GM19452 (cell line): ENCODE results near the gene TSPAN32.
"Not testable (repeated sequence)": the region's sequence is repeated elsewhere in the genome, so short reads cannot be mapped to it uniquely, and the experiment has no call there.

Experiments
- ATAC-seq: cut with Tn5 transposase; IDR thresholded peaks from one replicate; pipeline ENCODE4 v1.9.1; 2021; ENCODE audit not compliant: unreplicated experiment

The TSPAN32 gene

DNA sequence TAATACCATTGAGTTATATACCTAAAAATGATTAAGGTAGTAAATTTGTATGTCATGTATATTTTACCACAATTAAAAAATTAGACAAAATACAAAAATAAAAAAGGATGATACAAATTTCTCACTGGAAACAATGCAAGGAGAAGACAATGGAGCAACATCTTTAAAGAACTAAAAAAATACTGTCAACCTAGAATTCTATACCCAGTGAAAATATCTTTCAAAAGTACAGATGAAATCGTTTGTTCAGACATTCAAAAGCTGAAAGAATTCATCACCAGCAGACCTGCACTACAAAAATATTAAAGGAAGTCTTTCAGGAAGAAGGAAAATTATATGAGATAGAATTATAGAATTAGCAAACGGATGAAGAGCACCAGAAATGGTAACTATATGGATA lies 21.6 kb upstream of the TSPAN32 start:
- ATAC-seq: no peak

DNA sequence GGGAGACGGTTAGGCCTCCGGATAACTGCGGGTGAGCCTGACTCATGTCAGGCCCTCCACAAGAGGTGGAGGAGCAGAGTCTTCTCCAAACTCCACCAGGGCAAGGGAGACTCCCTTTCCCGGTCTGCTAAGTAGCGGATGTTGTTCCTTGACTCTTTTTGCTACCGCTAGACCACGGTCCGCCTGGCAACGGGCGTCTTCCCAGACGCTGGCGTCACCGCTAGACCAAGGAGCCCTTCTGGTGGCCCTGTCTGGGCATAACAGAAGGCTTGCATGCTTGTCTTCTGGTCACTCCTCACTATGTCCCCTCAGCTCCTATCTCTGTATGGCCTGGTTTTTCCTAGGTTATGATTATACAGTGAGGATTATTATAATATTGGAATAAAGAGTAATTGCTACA lies 15.5 kb upstream of the TSPAN32 start:
- not testable (repeated sequence) for ATAC-seq

- no peak for ATAC-seq
These were observed 14.7 kb upstream of the TSPAN32 start for GRCh38 chr11:2287091-2287490.

GRCh38 chr11:2289350-2289749 lies 12.5 kb upstream of the TSPAN32 start:
- no peak for ATAC-seq

- ATAC-seq: no peak
These were observed 12.0 kb upstream of the TSPAN32 start for GRCh38 chr11:2289859-2290258.

GRCh38 chr11:2290351-2290841 lies 11.4 kb upstream of the TSPAN32 start:
- ATAC-seq: no peak

DNA sequence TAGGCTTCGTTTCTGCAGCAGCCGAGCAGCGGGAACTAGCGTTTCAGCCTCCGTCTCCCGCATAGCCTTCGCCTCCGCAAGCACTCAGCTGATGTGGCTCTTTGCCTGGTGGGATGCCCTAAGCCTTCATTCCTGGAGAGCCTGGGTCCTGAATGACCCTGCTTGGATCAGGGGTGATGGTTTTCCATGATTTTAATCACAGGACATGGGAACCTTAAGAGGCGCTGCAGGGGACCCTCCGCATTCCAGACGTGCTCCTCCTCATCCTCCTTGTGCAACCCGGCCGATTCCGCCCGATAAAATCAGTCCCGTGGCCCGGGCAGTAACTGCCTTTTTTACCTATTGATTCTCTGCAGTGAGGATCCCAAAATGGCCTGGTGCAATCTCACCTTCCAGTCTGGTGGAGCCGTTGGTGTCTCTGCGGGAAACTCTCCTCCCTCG lies 8.3 kb upstream of the TSPAN32 start:
- no peak for ATAC-seq

GRCh38 chr11:2293984-2294925 lies 7.6 kb upstream of the TSPAN32 start:
- no peak for ATAC-seq

DNA sequence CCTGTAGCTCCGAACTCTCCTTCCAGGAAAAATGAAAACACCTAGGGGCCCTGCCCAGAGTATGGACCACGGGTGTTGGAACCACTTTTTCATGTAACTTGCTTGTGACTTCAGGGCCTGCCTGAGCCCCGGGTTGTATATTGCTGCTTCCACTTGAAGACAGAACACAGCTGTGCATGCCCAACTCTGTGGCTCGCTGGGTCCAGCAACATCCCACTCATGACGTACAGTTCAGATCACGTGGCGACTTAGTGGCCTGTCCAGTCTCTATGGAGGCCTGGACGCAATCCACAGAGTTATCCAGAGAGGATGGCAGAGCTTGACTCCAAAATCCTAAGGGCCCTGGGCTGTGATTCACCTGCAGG lies 6.9 kb upstream of the TSPAN32 start:
- ATAC-seq: no peak

DNA sequence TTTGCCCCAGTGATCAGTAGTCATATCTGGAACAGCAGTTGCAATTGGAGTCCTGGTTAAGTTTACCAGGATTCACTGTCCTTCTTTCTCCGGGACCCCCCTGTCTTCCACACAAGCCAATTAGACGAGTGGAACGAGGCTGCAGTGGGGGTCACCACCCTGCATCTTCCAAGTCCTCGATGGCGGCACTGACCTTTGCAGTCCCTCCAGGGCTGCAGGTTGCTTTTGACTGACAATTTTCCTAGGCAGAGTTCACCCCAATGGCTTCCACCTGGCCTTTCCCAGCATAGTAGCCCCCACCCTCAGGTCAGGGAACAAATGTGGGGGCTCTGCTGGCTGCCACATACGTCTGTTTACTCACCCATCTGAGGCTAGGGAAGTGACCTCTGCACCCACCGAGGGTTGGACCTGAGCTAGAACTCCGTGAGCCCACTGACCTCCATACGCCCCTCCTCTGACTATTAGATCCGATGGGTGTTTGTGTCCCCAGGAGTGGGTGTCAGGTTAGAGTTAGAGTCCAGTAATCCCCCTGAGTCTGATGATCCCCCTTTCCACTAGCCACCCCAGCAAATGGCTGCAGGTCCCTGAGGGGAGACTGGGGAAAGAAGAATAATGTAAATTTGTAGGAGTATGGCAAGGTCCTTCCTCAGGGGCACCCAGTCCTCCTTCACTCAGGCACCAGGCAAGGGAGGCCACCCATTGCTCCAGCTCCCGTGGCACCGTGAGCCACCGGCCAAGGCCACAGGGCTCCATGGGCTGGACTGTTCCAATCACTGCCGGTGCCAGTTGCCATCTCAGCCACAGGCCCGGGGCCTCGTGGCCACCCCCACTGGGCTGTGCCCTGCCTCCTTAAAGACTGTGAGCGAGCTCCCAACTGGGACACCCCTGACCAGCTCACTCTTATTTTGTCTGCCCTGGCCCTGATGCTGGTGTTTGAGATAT lies 5.6 kb upstream of the TSPAN32 start:
- no peak for ATAC-seq

- no peak for ATAC-seq
These were observed 4.7 kb upstream of the TSPAN32 start for GRCh38 chr11:2296913-2297622.

DNA sequence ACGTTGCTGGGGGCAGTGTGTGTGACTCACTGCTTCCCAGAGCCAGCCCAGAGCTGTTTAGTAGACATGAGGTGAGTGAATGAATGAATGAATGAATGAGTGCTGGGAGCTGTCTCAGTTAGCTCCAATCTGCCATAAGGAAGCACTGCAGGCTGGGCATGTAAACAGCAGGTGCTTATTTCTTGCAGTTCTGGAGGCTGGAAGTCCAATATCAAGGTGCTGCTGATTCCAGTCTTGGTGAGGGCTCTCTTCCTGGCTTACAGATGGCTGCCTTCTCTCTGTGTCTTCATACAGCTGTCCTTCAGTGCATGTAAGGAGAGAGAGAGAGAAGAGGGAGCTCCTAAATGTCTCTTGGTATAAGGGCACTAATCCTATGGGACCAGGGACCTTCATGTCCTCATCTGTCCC lies 4.2 kb upstream of the TSPAN32 start:
- no peak for ATAC-seq

DNA sequence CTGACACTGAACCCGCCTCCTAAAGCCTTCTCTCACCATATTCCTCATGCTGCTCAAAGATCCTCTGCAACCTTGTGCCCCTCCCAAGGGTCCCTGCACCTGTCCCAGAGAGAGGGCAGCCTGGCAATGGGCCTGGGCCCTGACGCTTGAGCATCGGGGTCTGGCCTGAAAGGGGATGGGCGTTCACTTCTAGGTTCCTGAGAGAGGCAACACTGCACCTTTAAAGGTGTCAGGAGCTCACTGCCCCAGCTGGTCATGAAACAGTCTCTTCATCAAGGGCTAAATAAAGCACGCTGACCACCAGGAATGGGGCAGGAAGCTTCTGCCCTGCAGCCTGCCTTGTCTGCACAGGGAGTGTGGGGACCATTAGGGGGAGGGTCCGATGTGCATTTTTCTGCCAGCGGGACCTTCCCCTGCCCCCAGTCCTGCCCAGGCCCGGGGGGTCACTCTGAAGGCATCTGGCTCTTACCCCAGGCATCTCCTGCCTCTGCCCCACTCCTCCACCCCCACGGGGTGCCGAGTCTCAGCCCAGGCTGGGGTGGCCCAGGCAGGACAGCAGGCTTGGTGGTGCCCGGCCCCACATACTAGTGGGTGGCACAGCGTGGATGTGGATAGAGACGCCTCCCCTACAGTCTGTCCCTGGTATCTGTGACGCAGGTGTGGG lies 3.5 kb upstream of the TSPAN32 start:
- ATAC-seq: no peak

GRCh38 chr11:2298795-2299761 lies 2.7 kb upstream of the TSPAN32 start:
- ATAC-seq: no peak

DNA sequence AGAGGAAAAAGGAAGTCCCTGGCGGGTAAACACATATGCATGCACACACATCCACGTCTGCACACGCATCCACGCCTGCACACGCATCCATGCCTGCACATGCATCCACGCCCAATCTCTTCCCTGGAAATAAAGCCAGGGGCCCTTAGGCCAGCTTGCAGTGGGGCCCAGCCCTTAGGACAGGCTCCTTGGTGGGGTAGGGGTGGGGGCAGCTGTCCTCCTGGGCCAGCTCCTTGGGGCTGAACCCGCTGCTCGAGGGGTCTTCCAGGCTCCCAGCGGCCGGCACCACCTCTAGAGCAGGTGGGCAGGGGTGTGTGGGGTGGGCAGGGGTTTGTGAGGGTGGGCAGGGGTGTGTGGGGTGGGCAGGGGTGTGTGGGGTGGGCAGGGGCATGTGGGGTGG lies 2.0 kb upstream of the TSPAN32 start:
- ATAC-seq: no peak

GRCh38 chr11:2300290-2300935 lies 1.4 kb upstream of the TSPAN32 start:
- ATAC-seq: no peak

- no peak for ATAC-seq
These were observed 730 bp upstream of the TSPAN32 start for GRCh38 chr11:2300936-2301630.

DNA sequence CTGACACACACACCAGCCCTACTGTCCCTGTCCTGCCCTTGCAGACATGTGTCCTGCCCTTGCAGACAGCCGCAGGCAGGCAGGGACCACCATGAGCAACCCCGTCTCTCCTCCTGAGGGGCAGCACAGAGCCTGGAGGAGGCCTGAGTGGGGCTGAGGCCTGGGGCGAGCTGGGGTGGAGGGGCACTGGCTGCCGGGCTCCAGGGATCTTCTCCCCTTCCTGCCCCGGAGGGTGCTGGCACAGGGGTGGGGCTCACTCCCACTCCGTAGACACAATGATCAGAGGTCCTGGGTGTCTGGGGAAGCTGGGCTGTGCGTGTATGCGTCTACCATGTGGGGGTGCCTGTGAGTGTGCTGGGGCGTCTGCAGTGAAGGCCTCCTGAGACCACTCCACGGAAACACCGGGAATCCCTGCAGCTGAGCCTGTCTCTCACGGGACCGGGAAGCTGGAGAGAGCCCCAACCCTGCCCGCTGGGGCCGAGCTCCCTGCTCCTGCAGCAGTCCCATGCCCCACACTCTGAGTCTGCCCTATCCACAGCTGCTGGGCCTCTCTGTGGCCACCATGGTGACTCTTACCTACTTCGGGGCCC lies 588 bp downstream of the TSPAN32 start:
- no peak for ATAC-seq
